ENCODE measurements around the gene WDR3. TPM values are rescaled to one million over a fixed set of nuclear protein-coding genes. Genes with fewer than 3 reads are reported as not detected.

The WDR3 gene
- total and polyA plus RNA-seq, 2 experiments from 2014 or later: 26.2 to 38.7 TPM

DNA sequence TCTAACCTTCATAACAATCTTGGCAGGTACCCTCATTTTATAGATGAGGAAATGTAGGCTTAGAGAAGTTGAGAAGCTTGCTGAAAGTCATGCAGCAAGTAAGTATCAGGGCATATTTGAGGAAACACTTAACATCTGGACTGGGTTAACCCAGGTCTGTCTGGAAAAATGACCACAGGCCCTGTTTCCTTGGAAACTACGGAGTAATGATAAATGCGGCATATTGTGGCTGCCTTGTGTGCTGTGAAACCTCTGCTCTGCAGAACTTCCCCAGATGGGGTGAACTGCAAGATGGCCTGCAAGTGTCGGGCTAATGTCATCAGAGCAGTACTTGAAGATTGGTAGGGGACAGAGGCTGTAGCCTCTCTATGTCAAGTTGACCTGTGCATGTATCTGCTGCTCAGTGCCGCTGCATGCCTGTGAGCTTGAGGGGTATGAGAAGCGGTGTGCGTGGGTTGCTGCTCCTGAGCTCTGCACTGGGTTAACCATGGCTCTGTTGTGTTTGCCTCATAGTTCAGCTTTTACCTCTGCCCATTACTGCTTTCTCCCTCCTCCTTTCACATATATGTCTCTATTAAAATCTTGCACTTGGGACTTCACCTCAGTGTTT is 83.1 kb downstream of the WDR3 start:
- DNase-seq (ENCODE audit: low spot score) (no peak), ATAC-seq (no peak)
- Histone ChIP-seq H3K4me3 (no peak overlapping the region), H3K27ac (ENCODE audit: low read depth) (no peak overlapping the region), H4K20me1 (replicated peaks; ENCODE audit: insufficient read depth) (no peaks in the 10 kb centered on the region), H3K4me2 (no peak overlapping the region), H3K27me3 (ENCODE audit: insufficient read depth) (no peaks in the 10 kb centered on the region), H3F3A (replicated peaks; ENCODE audit: low read depth) (no peaks in the 10 kb centered on the region), H2AFZ (no peak overlapping the region; the same call in 1 of the 2 replicates), H3K36me3 (ENCODE audit: insufficient read depth) (no peaks in the 10 kb centered on the region), H3K79me2 (replicated peaks; ENCODE audit: insufficient read depth) (no peaks in the 10 kb centered on the region), H3K4me1 (ENCODE audit: insufficient read depth) (no peaks in the 10 kb centered on the region), H3K9me2 (ENCODE audit: insufficient read depth) (no peaks in the 10 kb centered on the region)
- H3K27ac Mint-ChIP-seq: no peak overlapping the region
- no peaks in the 10 kb centered on the region for H3K4me1 Mint-ChIP-seq
- H3K27me3 Mint-ChIP-seq (ENCODE audit: insufficient read depth, low read depth, poor library complexity): peaks cover 3% of the 10 kb centered on the region
- H3K9me3 Mint-ChIP-seq: no peaks in the 10 kb centered on the region
- H3K4me3 Mint-ChIP-seq: no peak overlapping the region
- no peaks in the 10 kb centered on the region for H3K36me3 Mint-ChIP-seq (ENCODE audit: low read depth)
- TF ChIP-seq, protein P1, sequence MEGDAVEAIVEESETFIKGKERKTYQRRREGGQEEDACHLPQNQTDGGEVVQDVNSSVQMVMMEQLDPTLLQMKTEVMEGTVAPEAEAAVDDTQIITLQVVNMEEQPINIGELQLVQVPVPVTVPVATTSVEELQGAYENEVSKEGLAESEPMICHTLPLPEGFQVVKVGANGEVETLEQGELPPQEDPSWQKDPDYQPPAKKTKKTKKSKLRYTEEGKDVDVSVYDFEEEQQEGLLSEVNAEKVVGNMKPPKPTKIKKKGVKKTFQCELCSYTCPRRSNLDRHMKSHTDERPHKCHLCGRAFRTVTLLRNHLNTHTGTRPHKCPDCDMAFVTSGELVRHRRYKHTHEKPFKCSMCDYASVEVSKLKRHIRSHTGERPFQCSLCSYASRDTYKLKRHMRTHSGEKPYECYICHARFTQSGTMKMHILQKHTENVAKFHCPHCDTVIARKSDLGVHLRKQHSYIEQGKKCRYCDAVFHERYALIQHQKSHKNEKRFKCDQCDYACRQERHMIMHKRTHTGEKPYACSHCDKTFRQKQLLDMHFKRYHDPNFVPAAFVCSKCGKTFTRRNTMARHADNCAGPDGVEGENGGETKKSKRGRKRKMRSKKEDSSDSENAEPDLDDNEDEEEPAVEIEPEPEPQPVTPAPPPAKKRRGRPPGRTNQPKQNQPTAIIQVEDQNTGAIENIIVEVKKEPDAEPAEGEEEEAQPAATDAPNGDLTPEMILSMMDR (conservative IDR thresholded peaks at IDR 0.05; ENCODE audit: low read depth in 2 of 2): no peak
- no peak for TF ChIP-seq CREB1 (CRISPR knock-in tag; IDR thresholded peaks at IDR 0.05; ENCODE audit: low read depth)
- TF ChIP-seq, protein P2, sequence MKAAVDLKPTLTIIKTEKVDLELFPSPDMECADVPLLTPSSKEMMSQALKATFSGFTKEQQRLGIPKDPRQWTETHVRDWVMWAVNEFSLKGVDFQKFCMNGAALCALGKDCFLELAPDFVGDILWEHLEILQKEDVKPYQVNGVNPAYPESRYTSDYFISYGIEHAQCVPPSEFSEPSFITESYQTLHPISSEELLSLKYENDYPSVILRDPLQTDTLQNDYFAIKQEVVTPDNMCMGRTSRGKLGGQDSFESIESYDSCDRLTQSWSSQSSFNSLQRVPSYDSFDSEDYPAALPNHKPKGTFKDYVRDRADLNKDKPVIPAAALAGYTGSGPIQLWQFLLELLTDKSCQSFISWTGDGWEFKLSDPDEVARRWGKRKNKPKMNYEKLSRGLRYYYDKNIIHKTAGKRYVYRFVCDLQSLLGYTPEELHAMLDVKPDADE (IDR thresholded peaks at IDR 0.05): no peak
- no peak for TF ChIP-seq JUNB (IDR thresholded peaks at IDR 0.05; ENCODE audit: unreplicated experiment)

DNA sequence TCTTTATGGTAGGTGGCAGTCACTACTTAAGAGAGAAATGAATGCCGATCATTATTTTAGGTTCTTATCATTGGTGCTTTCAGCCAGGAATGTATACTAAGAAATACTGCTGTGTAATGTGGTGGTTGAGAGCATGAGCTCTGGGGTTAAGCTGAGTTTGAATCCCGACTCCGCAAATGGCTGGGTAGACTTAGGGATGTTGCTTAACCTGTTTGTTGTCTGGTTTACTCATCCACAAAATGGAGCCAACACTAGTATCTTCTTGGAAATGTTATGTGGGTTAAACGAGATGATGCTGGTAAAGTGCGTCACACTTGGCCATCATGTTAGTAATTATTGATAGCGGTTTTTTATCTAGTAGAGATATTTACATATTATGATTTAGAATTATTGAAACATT is 83.8 kb downstream of the WDR3 start:
- no peaks in the 10 kb centered on the region for H3K4me1 Mint-ChIP-seq
- H3F3A ChIP-seq (replicated peaks; ENCODE audit: low read depth): no peaks in the 10 kb centered on the region
- H3K9me2 ChIP-seq (ENCODE audit: insufficient read depth): no peaks in the 10 kb centered on the region
- no peak overlapping the region for H3K27ac ChIP-seq (ENCODE audit: low read depth)
- no peak overlapping the region; the same call in 1 of the 2 replicates for H2AFZ ChIP-seq
- H3K27ac Mint-ChIP-seq: no peak overlapping the region
- H3K9me3 Mint-ChIP-seq: no peaks in the 10 kb centered on the region
- peaks cover 3% of the 10 kb centered on the region for H3K27me3 Mint-ChIP-seq (ENCODE audit: insufficient read depth, low read depth, poor library complexity)
- DNase-seq (ENCODE audit: low spot score) (no peak), ATAC-seq (no peak)
- H3K27me3 ChIP-seq (ENCODE audit: insufficient read depth): no peaks in the 10 kb centered on the region
- H3K4me3 ChIP-seq: no peak overlapping the region
- no peaks in the 10 kb centered on the region for H4K20me1 ChIP-seq (replicated peaks; ENCODE audit: insufficient read depth)
- no peaks in the 10 kb centered on the region for H3K79me2 ChIP-seq (replicated peaks; ENCODE audit: insufficient read depth)
- H3K4me3 Mint-ChIP-seq: no peak overlapping the region
- no peaks in the 10 kb centered on the region for H3K36me3 ChIP-seq (ENCODE audit: insufficient read depth)
- no peaks in the 10 kb centered on the region for H3K4me1 ChIP-seq (ENCODE audit: insufficient read depth)
- no peaks in the 10 kb centered on the region for H3K36me3 Mint-ChIP-seq (ENCODE audit: low read depth)
- no peak overlapping the region for H3K4me2 ChIP-seq
- TF ChIP-seq, protein P3, sequence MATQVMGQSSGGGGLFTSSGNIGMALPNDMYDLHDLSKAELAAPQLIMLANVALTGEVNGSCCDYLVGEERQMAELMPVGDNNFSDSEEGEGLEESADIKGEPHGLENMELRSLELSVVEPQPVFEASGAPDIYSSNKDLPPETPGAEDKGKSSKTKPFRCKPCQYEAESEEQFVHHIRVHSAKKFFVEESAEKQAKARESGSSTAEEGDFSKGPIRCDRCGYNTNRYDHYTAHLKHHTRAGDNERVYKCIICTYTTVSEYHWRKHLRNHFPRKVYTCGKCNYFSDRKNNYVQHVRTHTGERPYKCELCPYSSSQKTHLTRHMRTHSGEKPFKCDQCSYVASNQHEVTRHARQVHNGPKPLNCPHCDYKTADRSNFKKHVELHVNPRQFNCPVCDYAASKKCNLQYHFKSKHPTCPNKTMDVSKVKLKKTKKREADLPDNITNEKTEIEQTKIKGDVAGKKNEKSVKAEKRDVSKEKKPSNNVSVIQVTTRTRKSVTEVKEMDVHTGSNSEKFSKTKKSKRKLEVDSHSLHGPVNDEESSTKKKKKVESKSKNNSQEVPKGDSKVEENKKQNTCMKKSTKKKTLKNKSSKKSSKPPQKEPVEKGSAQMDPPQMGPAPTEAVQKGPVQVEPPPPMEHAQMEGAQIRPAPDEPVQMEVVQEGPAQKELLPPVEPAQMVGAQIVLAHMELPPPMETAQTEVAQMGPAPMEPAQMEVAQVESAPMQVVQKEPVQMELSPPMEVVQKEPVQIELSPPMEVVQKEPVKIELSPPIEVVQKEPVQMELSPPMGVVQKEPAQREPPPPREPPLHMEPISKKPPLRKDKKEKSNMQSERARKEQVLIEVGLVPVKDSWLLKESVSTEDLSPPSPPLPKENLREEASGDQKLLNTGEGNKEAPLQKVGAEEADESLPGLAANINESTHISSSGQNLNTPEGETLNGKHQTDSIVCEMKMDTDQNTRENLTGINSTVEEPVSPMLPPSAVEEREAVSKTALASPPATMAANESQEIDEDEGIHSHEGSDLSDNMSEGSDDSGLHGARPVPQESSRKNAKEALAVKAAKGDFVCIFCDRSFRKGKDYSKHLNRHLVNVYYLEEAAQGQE (IDR thresholded peaks at IDR 0.05; ENCODE audit: unreplicated experiment): no peak
- TF ChIP-seq ZNF331 (CRISPR knock-in tag; IDR thresholded peaks at IDR 0.05; ENCODE audit: low read depth): no peak
- no peak for TF ChIP-seq ZNF114 (CRISPR knock-in tag; IDR thresholded peaks at IDR 0.05)
- TF ChIP-seq POLR2AphosphoS5 (IDR thresholded peaks at IDR 0.05; ENCODE audit: low read depth): no peak
- TF ChIP-seq, protein P1 (conservative IDR thresholded peaks at IDR 0.05; ENCODE audit: low read depth in 2 of 2): no peak
- no peak for TF ChIP-seq JUNB (IDR thresholded peaks at IDR 0.05; ENCODE audit: unreplicated experiment)
- TF ChIP-seq CREB1 (CRISPR knock-in tag; IDR thresholded peaks at IDR 0.05; ENCODE audit: low read depth): no peak
- no peak for TF ChIP-seq EZH2phosphoT487 (IDR thresholded peaks at IDR 0.05; ENCODE audit: unreplicated experiment)
- TF ChIP-seq, protein P2 (IDR thresholded peaks at IDR 0.05): no peak
- no peak for TF ChIP-seq STAT1 (IDR thresholded peaks at IDR 0.05; ENCODE audit: unreplicated experiment)
- no peak for TF ChIP-seq EZH2 (IDR thresholded peaks at IDR 0.05; ENCODE audit: low read depth, unreplicated experiment)
- TF ChIP-seq NANOG (IDR thresholded peaks at IDR 0.05; ENCODE audit: borderline replicate concordance): no peak

Measured in GM23338 (cell line).